Activated CD4-positive, alpha-beta T cell treated with anti-CD3 and anti-CD28 coated beads for 48 hours (primary cell): ENCODE measurements around the gene CIAO2B.

Source experiments
- DNase-seq: peaks from one replicate; pipeline ENCODE4 v3.0.0-alpha.2; 2020

Gene CIAO2B

GRCh38 chr16:66919569-66920298, 14.5 kb downstream of the CIAO2B start:
- DNase-seq, result no peak

- no peak for DNase-seq
These were observed 15.2 kb downstream of the CIAO2B start, which contains the start of gene CDH16 for GRCh38 chr16:66918803-66919568. Gene CDH16 (minus strand): TSS chr16:66918885. CDS start chr16:66918065, 820 bp downstream.

- DNase-seq, result no peak
These were observed 15.8 kb downstream of the CIAO2B start for GRCh38 chr16:66918355-66918754.

- DNase-seq, result no peak
These were observed 16.5 kb downstream of the CIAO2B start for GRCh38 chr16:66917741-66918140.

GRCh38 chr16:66916518-66916917, 17.7 kb downstream of the CIAO2B start:
- no peak for DNase-seq

- DNase-seq, result no peak
These were observed 19.2 kb downstream of the CIAO2B start for GRCh38 chr16:66915041-66915440.

- no peak for DNase-seq
These were observed 19.7 kb downstream of the CIAO2B start for GRCh38 chr16:66914541-66914940.

- no peak for DNase-seq
These were observed 20.5 kb downstream of the CIAO2B start for GRCh38 chr16:66913711-66914110.

GRCh38 chr16:66913081-66913480, 21.1 kb downstream of the CIAO2B start:
- no peak for DNase-seq

- DNase-seq, result no peak
These were observed 22.4 kb downstream of the CIAO2B start for GRCh38 chr16:66911801-66912200.

- peak; percentile 31 for DNase-seq
These were observed 23.1 kb downstream of the CIAO2B start for GRCh38 chr16:66911112-66911511.

GRCh38 chr16:66910175-66910940, 23.8 kb downstream of the CIAO2B start:
- no peak for DNase-seq

GRCh38 chr16:66908762-66909559, 25.2 kb downstream of the CIAO2B start:
- DNase-seq, result no peak

- DNase-seq, result no peak
These were observed 26.1 kb downstream of the CIAO2B start for GRCh38 chr16:66908116-66908515.

GRCh38 chr16:66906916-66907836, 27.0 kb downstream of the CIAO2B start:
- DNase-seq, result no peak

- peak; percentile 70 for DNase-seq
These were observed 28.3 kb downstream of the CIAO2B start for GRCh38 chr16:66905633-66906539.

- no peak for DNase-seq
These were observed 29.2 kb downstream of the CIAO2B start for GRCh38 chr16:66904846-66905632.

GRCh38 chr16:66904428-66904845, 29.8 kb downstream of the CIAO2B start:
- DNase-seq, result no peak
